Measurements from ENCODE around the gene SYNDIG1L. TPM values are rescaled to one million over a fixed set of nuclear protein-coding genes. Genes with fewer than 3 reads are reported as not detected.

SYNDIG1L gene
- total and polyA plus RNA-seq, 2 donors (not counting 3 experiments of a cell fraction or from before 2014, with no cell fraction given) = not detected

DNA sequence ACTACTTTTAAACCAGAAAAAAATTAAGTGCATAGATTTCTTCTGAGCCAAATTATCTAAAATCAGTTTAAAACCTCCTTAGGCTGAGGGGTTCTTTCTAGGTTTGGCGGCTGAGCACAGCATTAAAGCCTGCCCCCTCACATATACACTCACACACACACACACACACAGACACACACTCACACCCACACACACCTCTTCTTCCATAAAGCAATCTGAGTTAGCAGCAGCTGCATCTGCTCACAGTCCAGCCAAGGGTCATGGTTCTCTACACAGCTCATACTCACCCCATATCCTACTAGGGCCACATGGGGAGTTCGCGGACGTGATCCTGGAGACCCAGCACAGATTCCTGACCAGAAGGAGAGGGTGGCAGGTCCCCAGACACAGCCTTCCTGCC lies 12.4 kb downstream of the SYNDIG1L start:
- Histone ChIP-seq H4K20me1 (replicated peaks; ENCODE audit: control insufficient read depth, extremely low read depth, insufficient read depth, low read length) (no peaks in the 10 kb centered on the region), H3K9me3 (replicated peaks; ENCODE audit: control insufficient read depth, insufficient read depth, low read length) (no peaks in the 10 kb centered on the region), H3K4me2 (ENCODE audit: insufficient read depth, low read length) (no peak overlapping the region), H3K9me1 (replicated peaks; ENCODE audit: control insufficient read depth, extremely low read depth, insufficient read depth, low read length) (no peaks in the 10 kb centered on the region), H3K27ac (ENCODE audit: insufficient read depth, low read depth, low read length) (no peak overlapping the region), H3K27me3 (ENCODE audit: control insufficient read depth in 2 of 2, insufficient read depth in 2 of 2, low read length in 2 of 2) (peaks cover 17 to 31% of the 10 kb centered on the region in 2 experiments), H3K4me1 (ENCODE audit: control insufficient read depth, extremely low read depth, insufficient read depth, low read length) (no peaks in the 10 kb centered on the region), H3K4me3 (replicated peaks in 1 of 3; ENCODE audit: insufficient read depth in 1 of 3, low read depth in 1 of 3, low read length in 3 of 3) (no peak overlapping the region), H3K9ac (replicated peaks; ENCODE audit: extremely low read depth, insufficient read depth, low read length) (no peak overlapping the region), H2AFZ (ENCODE audit: low read depth, low read length) (no peak overlapping the region), H3K36me3 (ENCODE audit: control insufficient read depth in 2 of 2, extremely low read depth in 1 of 2, insufficient read depth in 2 of 2, low read length in 2 of 2) (no peaks in the 10 kb centered on the region), H3K79me2 (ENCODE audit: control insufficient read depth, insufficient read depth, low read length) (no peaks in the 10 kb centered on the region)
- intact Hi-C loops (cut with micrococcal nuclease) = no loop called here
- FAIRE-seq = no peak
- ChIA-PET POLR2A (no interaction called here), CTCF (no interaction called here)
- no peak for DNase-seq (ENCODE audit: low read depth, low spot score)
- BruUV-seq (replicated peaks) = no TSS peak
- dilution Hi-C loops (cut with MboI; ENCODE audit: extremely low pct_ligation_motif_present, low sequenced_read_pairs) = no loop called here
- TF ChIP-seq FOS (IDR thresholded peaks at IDR 0.05; ENCODE audit: borderline replicate concordance, insufficient read depth, low read length) (no peak), GATA2 (IDR thresholded peaks at IDR 0.05; ENCODE audit: insufficient read depth, insufficient read length, low read depth, low read length) (no peak), JUN (IDR thresholded peaks at IDR 0.05; ENCODE audit: borderline replicate concordance, insufficient read depth, insufficient read length, low read depth) (no peak), POLR2AphosphoS5 (IDR thresholded peaks at IDR 0.05; ENCODE audit: insufficient read depth, low read depth, low read length) (no peak), MYC (IDR thresholded peaks at IDR 0.05; ENCODE audit: low read depth, low read length) (no peak), POLR2A (IDR thresholded peaks at IDR 0.05; ENCODE audit: low read depth, low read length) (no peak), EZH2 (IDR thresholded peaks at IDR 0.05; ENCODE audit: borderline replicate concordance, low read depth, low read length, severe bottlenecking) (no peak)
- TF ChIP-seq, protein P1, sequence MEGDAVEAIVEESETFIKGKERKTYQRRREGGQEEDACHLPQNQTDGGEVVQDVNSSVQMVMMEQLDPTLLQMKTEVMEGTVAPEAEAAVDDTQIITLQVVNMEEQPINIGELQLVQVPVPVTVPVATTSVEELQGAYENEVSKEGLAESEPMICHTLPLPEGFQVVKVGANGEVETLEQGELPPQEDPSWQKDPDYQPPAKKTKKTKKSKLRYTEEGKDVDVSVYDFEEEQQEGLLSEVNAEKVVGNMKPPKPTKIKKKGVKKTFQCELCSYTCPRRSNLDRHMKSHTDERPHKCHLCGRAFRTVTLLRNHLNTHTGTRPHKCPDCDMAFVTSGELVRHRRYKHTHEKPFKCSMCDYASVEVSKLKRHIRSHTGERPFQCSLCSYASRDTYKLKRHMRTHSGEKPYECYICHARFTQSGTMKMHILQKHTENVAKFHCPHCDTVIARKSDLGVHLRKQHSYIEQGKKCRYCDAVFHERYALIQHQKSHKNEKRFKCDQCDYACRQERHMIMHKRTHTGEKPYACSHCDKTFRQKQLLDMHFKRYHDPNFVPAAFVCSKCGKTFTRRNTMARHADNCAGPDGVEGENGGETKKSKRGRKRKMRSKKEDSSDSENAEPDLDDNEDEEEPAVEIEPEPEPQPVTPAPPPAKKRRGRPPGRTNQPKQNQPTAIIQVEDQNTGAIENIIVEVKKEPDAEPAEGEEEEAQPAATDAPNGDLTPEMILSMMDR (IDR thresholded peaks at IDR 0.05; ENCODE audit: extremely low read depth in 1 of 2, insufficient read depth in 1 of 2, low read depth in 1 of 2, low read length in 2 of 2) = no peak
- TF ChIP-seq, protein P2, sequence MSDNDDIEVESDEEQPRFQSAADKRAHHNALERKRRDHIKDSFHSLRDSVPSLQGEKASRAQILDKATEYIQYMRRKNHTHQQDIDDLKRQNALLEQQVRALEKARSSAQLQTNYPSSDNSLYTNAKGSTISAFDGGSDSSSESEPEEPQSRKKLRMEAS (IDR thresholded peaks at IDR 0.05; ENCODE audit: insufficient read depth, insufficient read length) = no peak
